HG02610 (cell line): ENCODE measurements around the gene CYP27B1.

Source experiments
- ATAC-seq: cut with Tn5 transposase; IDR thresholded peaks from one replicate; pipeline ENCODE4 v1.9.1; 2021; ENCODE audit warnings: mild to moderate bottlenecking, moderate library complexity; ENCODE audit not compliant: unreplicated experiment

CYP27B1 gene

DNA sequence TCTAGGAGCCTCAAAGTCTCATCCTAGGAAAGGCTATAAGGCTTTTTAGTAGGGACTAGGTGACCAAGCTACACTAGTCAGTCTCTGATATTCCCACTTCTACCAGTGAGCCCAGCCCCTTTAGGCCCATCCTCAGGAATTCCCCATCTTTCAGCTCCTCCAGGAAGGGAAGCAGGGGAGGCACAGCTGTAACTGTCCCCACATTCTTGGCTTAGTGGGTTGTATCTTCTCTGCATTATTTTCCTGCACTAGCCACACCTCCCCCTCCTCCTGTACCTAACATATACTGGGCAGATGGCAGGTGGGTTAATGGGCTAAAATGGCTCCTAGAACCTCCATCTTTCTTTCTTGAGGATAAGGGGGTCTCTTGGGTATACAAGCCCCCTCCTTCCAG lies 424 bp upstream of the CYP27B1 start:
- no peak for ATAC-seq

DNA sequence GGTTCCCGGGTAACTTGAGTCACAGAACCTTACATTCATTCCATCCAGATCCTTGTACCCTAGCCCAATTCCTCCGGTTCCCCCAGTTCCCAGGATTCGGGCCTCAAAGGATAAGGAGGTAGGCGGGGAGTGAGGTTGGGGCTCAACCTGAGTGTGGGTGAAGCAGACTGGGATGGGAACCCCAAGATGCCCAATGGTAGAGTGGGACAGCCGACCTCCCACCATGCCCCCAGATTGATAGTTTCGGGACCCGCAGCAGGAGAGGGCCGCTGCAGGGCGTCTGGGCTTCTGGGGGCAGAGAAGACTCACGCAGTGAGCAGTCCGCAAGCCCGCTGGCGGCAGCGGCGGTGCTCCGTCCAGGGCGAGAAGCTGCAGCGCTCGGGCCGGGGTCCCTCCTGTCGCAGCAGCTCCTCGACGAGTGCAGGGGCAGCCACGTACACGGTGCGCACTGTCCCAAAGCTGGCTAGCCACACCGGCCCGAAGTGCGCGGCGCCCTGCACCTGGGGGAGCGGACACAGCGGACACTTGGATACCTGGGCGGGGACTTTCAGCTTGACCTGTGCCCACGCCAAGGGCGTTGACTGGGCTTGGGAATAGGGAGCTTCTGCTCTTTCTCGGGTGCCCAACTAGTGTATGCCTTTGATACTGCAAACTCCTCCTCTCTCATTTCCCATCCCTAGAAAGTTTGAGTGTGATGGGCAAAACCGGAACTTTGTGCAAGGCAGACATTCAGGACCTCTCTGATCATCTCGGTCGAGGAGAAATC lies 997 bp downstream of the CYP27B1 start:
- ATAC-seq = no peak

DNA sequence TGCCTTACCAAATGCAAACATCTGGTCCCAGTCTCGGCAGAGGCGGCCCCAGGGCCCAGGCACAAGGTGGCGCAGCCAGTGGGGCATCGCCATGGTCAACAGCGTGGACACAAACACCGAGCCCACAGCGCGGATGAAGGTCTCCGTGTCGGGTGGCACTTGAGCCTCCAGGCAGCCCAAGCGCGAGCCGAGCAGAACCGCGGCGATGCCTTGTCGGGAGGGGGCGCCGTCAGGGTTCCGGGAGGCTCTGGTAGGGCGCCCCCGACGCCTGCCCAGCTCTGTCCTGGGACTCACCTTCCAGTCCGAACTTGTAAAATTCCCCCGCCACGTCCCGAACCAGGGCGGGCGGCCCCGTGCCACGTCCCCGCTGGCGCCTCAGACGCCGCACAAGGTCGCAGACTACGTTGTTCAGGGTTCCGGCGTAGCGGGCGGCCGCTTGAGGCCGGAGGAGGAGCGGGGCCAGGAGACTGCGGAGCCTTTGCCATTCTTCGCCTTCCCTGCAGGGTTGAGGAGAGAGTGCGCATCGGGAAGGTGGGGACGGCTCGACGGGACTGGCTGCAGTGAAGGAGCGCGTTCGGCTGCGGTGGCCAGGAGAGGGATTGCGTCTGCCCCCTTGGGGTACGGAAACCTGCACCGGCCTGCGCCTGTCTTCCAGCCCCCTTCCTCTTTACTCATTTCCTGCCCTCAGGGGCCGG lies 1.7 kb downstream of the CYP27B1 start:
- ATAC-seq = peak; percentile 44

DNA sequence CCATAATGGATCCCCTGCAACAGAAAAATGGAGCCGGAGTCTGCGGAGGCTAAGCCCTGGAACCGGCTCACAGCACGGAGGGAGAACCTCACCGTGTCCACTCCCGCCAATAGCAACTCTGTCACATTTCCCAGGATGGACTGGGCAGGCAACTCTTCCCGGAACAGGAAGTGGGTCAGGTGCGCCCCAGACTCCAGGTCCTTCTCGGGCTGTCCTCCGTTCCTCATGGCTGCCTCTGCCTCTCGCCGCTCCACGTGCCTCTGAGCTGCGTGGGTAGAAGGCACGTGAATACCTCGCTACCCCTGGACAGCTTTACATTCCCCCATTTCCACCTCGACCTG lies 2.2 kb downstream of the CYP27B1 start:
- ATAC-seq = peak; percentile 1

DNA sequence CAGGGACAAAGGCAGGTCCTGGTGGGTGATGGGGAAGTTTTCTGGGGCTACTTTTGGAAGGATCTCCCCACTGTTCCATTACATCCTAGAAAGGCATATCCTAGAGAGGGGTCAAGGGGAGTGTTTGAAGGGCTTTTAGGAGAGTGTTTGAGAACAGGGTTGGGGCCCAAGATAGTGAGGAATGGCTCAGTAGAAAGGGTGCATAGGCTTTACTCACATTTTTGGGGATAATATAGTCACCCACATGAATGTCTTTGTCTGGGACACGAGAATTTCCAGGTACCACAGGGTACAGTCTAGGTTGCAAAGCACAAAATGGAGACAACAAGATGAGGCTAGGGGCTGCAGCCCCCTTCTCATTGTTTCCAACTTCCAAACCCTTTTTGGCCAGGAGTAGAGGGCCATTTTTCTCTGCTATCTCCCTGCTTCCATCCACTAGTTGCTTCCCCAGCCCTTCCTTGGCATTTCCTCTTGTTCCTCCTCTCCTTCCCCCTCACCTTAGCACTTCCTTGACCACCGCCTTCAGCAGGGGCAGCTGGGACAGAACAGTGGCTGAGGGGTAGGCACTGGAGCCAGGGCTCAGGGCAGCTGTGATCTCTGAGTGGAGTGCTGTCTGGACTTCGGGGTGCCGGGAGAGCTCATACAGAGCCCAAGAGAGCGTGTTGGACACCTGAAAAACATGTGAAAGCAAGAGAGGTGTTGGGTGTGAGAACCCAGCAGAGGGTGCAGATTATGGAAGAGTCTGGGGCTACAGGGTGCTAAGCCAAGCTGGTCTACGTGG lies 2.8 kb downstream of the CYP27B1 start:
- no peak for ATAC-seq

DNA sequence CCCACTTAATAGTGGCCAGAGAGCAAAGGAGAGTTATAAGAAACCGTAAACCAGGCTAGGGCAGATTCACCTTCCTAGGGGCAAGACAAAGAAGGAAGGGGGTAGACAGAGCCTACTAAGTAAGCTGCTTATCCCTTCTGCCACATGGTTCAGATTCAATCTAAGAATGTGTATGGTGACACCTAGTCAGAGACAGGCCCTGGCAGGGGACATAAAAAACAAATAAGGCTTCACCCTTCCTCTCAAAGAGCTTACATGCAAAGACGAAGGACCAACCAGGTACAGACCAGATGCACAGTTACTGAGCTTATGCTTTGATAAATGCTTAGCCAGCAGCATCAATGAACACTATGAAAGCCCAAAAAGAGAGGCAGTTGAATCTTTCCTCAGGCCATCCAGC lies 4.4 kb downstream of the CYP27B1 start:
- no peak for ATAC-seq

DNA sequence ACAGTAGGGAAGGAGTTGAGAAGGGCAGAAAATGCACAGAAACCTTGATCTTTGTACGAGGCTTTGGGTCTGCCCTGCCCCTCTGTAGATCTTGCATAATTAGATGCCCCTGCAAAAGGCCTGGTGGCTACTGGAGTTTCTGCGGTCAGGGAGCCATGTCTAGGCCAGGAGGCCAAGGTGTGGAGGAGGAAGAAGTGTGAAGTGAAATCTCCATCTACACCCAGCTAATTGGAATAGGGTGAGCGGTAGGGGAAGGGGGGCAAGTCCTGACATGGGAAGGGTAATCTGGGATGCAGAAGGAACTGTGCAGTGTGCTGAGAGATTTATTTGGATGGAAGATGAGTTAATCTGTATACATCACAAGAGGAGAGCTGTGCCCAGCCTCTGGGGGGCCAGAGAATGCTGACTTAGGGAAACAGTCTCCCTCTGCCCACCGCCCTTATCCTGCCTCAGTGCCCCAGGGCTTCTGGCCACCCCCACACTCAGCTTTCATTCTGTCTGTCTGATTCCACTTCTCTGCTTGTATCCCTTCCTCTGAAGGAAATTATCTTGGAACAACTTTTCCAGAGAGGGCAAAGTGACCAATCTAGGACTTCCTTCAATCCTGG lies 5.4 kb downstream of the CYP27B1 start:
- no peak for ATAC-seq

DNA sequence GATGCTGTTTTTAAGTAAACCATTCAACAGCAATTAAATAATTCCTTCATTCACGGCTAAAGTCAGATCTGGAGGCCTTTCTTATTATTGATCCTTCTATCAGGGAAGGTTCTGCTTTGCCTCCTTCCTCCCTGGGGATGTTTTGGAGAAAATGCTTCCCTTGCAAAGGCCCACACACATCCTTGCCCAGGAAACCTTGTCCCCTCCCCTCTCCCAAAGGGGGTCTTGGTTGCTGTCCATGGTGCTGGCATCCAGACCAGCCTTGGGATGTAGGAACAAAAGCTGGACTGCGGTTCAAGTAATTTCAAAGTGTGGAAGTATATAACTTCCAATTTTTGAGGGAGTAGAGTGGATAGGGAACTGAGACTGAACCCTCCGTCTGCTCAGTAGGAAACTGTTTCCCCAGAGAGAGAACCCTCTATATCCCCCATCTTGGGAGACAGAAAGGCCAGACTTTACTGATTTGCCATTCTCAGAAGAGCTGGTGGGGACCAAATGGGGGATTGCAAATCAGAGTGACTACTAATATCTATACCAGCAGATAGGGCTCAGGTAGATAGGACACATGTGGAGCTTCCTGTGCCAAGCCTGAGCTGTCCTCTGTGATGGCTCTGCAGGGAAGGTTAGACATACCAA lies 6.4 kb downstream of the CYP27B1 start:
- ATAC-seq = no peak

DNA sequence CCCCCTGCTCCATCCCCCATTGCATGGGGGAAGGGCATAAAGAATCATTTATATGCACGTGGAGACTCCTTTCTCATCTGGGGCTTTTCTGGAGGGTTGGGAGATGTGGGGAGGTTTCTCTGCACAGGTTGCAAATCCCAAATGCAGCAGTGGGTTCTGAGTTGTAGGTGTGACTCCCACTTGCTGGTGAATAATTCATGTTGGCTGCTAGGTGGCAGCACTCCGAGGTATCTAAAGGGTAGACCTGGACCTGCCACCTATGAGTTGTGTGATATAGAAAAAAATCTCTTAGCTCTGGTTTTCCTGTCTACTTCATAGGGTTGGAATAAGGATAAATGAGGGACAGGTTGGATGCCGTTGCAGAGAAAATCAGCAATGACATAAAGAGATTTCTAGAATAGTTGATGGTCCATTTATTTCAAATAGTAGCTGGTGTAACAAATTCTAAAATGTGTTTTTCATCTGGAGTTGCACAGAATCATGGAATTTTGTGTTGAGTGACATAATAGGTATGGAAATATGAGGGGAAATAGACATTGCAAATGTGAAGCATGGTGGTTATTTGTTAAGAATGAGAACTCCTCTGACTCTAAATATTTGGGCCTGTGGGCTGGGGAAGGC lies 7.4 kb downstream of the CYP27B1 start:
- ATAC-seq = no peak

DNA sequence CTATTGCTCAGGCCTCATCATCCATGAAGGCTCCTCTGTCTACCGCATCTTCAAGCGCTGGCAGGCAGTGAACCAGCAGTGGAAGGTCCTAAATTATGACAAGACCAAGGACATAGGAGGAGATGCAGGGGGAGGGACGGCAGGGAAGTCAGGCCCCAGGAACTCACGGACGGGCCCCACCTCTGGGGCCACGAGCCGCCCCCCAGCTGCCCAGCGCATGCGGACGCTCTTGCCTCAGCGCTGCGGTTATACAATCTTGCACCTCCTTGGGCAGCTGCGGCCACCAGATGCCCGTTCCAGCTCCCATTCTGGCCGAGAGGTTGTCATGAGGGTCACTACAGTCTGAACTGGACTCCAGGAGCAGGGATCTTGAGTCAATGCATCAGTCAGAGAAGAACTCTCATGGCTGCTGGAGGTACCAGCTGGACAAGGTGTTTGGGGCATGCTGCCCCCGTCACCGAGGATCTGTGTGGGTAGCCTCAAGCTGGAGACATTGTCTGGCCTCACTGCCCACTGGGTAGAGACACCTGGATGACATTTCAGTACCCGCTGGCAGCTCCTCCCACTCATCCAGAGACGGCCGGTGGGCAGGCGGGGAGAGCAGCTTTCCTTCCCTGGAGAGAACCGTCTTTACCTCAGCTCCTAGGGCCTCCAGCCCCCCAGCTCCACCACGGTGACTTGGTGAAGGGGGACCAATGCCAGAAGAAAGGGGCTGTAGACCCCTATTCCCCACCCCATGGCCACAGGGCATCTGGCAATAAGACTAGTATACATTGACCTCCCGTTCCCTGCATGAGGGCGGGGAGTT lies 8.1 kb downstream of the CYP27B1 start:
- no peak for ATAC-seq

DNA sequence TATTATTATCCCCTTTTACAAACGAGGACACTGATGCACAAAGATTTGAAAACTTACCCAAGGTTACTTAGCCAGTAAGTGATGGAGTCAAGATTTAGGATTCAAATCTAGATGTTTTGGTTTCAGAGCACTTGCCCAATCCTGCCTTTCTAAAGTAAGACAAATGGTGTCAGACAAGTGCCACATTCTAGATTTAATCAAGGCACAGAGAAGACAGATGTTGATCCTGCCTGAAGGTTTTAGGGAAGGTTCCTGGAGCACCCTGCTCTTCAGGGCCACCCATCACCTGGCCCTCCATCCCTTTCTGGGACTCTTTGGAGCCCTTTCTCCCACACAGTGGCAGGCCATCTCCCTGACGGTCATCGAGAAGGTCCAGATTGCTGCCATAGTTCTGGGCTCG lies 9.1 kb downstream of the CYP27B1 start:
- no peak for ATAC-seq

DNA sequence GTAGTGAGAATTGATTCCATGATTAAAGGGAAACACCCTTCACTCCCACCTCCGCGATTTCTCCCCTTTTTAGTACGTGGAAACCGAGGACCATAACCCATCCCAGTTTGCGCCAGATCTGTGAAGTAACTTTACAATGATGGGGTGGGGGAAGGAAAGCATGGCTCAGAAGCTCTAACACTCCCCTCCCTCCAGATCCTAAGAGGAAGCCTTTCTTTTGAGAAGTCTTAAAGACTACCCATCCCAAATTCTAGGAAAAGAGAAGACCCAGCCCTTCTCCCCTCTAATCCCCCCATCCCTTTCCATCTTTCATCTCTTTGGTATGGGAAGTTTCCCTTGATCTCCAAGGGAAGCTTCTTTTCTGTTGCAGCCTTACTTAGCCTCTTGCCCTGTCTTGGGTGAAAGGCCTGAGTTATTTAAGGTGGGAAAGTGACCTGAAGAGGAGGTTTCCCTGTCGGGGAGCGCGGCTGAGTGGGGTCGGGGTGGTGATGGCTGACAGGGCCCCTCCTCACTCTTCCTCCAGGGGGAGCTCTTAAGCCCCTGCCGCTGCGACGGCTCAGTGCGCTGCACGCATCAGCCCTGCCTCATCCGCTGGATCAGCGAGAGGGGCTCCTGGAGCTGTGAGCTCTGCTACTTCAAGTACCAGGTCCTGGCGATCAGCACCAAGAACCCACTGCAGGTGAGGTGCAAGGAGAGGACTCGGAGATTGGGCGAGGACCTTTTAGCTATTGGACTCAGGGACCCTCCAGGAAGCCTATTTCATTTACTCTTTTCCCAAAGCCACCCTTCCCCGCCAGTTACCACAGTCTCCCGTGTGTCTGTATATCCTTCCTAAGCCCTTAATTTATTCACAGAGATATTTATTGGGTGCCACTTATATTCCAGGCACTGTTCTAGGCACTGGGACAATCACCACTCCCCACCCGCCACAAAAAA lies 10.2 kb downstream of the CYP27B1 start:
- ATAC-seq = peak; percentile 20

DNA sequence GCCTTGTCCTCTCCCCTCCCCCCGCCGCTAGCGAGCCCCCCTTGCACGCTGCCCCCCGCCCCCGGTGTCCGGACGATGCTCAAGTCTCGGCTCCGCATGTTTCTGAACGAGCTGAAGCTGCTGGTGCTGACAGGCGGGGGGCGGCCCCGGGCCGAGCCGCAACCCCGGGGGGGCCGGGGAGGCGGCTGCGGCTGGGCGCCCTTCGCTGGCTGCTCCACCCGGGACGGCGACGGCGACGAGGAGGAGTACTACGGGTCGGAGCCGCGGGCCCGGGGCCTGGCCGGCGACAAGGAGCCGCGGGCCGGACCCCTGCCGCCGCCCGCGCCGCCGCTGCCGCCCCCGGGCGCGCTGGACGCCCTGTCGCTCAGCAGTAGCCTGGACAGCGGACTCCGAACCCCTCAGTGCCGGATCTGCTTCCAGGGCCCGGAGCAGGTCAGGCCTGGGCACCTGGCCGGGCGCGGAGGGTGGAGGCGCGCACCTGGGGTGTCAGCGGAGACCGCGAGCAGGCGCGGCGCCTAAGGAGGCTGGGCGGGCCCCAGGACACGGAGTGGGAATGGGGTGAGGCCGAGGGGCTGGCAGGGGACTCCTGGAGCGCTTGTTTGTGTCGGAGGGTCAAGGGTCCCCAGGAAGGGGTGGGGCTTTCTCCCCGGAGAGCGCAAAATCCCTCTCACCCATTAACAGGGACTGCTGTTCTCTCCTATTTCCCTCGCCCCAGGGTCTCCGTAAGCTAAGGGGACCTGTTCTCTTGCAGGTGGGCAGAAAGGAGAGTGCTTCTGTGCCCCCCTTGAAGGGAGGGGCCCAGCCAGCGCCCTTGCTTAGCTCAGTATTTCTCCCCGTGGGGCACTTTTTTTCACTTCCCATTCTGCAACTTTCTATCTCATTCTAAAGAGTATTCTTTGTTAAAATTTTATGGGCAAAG lies 11.2 kb downstream of the CYP27B1 start:
- ATAC-seq = no peak

DNA sequence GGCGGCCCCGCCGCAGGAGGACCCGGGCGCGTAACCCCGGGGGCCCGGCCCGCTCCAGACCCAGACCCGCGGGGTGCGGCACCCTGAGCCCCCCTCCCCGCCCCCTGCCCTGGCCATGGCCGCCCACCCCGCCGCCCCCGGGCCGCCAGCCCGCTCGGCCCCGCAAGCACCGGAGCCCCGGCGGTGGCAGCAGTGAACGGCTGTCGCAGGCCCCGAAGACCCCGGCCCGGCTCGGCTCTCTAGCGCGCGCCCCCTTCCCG lies 11.8 kb downstream of the CYP27B1 start:
- ATAC-seq = no peak

DNA sequence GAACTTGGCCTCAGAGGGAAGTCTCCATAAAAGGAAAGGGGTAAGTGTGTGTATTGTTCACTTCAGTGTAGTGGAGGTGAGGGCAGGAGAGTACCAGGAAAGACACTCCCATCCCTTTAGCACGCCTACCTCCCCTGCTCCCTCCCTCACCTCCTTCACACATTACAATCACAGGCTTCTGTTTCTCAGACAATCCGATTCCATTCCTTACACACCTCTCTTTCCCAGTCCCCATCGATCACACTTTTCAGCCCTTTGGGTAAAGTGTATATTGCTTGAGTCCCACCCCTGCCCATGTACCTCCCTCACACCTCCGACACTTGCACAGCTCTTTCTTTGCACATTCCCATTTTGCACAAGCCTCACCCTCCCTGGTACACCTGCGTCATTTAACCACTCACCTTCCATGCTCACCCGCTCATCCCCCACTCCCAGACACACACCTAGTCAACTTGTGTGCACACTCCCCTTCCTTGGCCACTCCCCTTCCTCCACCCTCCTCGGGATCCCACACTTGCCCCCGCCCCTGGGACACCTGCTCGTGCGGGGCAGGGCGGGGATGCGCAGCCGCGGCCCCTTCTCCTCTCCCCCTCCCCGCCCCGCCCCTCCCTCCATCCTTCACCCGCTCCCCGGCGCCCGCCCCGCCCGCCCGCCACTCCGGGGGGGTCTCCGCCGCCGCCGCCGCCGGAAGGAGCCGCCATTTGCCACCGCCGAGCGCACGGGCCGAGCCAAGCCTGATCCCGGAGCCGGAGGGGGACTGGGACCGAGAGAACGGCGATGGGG lies 12.3 kb downstream of the CYP27B1 start, which contains the start of gene MARCHF9:
Gene MARCHF9, plus strand, starts transcription at position 693 of the 783 bp plus-strand sequence. CDS start 426 bp downstream, outside the sequence.
- ATAC-seq = peak; percentile 27

DNA sequence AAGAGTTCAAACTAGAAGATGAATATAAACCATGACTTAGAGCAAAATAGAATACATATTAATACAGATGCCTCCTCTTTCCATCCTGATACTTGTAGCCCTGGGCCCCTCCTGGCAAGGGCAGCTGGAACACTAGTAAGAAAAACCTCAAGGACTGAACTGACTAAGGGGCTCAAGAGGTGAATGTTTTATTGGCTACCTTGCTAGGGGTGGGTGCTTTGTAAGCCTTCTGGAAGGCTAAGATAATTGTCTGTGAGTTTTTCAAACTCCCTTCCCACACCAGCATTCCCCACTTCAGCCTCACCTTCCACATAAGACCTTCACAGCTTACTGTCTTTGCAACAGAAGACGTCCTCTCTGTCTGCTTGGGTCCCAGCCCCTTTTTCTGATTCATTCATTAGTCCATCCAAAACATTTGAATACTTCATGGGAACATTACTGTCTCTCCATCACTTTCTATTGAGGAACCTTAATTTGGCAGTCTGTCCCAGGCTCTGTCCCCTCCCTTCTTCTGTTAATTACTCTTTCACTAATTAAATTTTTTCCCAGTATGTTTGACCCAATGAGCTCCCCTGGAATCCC lies 13.0 kb downstream of the CYP27B1 start:
- no peak for ATAC-seq

DNA sequence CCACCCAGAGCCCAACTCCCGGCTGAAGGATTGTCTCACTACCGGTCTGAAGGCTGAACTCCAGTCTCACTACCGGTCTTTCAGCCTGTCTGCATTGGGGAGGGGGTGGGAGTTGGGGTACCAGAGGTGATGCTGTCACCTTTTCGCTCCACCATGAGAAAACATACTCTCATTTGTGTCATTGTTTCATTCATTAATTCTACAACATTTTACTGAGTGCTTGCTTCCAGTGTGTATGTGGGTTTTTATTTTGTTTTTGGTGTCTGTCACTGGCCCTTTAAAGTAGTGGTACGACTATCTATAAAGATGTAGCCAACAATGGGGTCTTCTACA lies 14.2 kb downstream of the CYP27B1 start:
- ATAC-seq = no peak
